ENCODE data around the gene OLFML1.

GRCh38 chr11:7511401-7511800 is 26.1 kb downstream of the OLFML1 start:
- TF ChIP-seq, protein P1, sequence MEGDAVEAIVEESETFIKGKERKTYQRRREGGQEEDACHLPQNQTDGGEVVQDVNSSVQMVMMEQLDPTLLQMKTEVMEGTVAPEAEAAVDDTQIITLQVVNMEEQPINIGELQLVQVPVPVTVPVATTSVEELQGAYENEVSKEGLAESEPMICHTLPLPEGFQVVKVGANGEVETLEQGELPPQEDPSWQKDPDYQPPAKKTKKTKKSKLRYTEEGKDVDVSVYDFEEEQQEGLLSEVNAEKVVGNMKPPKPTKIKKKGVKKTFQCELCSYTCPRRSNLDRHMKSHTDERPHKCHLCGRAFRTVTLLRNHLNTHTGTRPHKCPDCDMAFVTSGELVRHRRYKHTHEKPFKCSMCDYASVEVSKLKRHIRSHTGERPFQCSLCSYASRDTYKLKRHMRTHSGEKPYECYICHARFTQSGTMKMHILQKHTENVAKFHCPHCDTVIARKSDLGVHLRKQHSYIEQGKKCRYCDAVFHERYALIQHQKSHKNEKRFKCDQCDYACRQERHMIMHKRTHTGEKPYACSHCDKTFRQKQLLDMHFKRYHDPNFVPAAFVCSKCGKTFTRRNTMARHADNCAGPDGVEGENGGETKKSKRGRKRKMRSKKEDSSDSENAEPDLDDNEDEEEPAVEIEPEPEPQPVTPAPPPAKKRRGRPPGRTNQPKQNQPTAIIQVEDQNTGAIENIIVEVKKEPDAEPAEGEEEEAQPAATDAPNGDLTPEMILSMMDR (IDR thresholded peaks at IDR 0.05) = no peak
- TF ChIP-seq POLR2A (IDR thresholded peaks at IDR 0.05) = no peak

Data from right lobe of liver (tissue), 4 donors.